ENCODE data around the gene STRN4.
"Not testable (repeated sequence)": the region's sequence is repeated elsewhere in the genome, so short reads cannot be mapped to it uniquely, and the experiment has no call there.

Gene STRN4

DNA sequence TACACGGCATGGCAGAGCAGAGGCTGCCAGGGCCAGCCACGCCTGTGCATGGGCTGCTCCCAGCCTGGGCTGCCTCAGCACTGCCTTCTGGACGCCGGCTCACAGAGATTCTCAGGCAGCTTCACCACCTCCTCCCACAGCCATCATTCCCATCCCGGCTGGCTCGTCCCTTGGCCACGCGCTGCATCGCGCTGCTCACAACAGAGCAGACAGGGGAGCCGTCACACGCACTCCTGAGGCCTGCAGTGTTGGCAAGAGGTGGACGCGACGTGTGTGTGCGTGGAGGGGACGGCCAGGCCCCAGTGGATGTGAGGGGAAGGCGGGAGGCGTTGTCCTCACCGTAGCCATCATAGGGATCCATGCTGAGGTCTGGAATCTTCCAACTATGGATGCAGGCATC is 21.8 kb downstream of the STRN4 start:
- DNase-seq, result no peak

DNA sequence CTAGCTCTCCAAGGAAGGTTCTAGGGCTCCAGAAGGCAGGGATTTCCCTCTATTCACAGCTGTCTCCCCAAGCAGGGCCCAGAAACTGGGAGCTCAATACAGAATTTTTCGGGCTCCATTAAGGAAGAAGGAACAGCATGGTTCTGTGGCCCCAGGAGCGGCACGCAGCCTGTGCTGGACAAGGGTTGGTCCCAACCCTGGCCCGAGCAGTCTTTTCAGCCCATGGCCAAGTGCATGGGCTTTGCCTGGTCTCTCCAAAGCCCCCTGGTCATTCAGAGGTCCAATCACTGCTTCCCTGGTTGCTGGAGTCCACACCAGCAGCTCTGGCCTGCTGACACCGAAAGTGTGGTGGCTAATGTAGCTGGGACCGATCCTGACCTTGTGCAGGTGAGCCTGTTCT is 22.8 kb downstream of the STRN4 start:
- no peak for DNase-seq

DNA sequence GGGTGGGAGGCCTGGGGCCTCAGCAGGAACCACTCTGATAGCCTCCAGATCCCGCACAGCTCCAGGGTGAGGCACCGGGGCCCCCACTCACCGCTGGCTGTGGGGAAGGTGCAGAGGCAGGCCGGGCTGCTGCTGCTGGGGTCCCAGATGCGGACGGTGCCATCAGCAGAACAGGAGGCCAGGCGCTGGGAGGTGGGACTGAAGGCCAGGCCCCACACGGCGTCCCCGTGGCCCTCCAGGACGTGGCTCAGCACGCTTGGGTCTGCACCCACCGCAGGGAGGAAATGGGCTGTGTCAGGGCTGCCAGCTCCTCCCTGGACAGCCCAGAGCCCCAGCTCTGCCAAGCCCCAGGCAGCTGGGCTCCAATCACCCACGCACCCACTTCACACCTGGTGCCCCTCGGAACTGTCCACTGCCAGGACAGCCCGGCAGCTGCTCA is 23.2 kb downstream of the STRN4 start:
- no peak for DNase-seq

DNA sequence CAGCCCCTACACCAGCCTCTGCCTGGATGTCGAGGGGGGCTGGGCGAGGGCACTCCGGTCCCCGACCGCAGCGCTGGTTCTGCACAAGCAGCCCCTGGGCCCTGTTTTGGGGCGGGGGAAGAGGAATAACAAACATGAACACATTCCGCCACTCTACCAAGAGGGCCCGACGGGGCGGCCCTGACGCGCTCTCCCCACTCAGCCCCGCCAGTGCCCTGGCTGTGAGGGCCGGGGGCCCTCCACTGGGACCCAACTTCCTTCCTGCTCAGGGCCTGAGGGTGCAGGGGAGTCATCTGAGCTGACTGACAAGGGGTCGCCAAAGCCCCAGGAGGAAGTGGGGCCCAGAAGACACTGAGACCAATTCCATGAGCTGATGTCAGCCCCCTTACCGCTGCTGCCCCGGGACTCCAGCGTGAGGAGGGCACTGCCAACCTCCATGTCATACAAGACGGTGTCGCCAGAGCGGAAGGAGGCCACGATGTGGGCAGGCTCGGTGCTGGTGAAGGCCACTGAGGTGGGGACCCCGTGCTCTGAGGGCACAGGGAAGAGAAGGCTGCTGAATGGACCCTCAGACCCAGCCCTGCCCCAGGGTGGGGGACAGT is 23.7 kb downstream of the STRN4 start:
- DNase-seq, result no peak

DNA sequence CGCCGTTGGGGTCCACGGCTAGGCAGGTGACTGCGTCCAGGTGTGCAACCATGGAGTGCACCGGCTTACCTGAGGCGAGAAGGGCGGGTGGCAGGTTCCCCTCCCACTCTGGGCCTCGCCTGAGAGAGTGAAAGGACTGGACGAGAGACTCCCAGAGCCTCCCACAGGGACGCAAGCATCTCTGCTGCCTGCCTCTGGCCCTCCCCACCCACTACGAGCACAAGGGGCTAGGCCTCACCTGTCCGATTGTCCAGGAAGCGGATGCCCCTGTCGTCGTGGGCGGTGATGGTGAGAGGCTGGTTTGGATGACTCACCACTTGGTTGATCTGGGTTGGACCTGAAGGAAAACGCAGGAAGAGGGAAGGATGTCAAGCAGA is 24.3 kb downstream of the STRN4 start:
- no peak for DNase-seq

DNA sequence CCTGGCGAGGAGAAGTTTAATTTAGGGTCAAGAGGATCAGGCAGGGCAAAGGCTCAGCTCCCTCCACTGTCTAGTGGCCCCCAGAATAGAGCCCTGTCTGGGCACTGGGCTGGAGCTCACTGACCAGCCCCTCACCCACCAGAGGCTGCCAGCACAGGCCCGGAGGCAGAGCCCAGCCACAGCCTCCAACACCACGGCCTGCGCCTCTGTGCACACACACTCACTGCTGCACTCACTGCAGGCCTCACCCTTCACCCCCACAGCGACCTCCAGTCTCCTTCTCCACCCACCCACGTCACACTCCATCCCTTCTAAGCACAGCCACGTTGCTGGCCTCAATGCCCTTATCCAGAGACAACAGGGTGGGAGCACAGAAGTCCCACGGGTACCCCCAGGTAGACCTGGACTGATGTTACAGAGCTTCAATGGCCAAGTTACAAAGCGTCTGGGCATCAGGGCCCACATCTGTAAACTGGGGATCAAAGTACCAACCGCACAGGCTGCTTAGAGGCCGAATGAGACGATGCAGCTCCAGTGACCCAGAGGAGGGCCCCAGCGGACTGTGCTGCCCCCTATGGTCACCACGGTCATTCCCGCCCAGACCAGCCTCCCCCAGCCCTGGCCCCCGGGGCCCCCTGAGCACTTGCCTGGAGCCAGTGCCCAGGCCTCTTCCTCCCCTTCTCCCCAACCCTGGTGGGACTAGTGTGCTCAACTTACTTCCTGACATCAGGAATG is 24.8 kb downstream of the STRN4 start:
- DNase-seq, result no peak

DNA sequence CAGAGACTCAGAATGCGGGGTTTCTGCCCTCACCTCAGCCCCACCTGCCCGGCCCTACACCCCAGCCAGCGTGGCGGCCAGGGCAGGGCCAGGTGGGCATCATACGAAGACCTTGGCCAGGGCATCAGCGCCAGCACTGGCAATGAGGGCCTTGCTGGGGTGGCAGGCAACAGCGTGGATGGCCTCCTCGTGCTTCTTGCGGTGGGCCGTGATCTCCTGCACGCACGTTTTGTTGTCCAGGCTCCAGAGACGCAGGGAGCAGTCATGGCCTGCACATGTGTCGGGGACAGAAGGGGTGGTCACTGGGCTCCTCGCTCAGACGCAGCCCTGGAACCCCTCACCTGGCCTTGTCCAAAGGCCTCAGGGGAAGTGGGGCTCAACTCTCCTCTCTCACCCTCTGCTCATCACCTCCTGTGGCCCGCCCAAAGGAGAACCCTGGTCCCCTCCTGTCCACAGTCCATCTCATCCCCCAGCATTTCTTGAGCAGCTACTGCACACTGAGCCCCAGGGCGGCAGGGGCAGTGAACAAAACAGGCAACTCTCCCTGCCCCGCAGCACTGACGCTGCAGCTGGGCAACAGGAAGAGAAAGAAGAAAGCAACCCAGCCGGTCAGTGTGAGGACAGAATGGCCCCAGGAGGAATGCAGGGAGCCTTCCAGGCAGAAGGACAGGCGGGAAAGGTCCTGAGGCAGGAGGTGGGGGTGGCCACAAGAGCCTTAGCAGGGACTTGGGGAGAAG is 25.6 kb downstream of the STRN4 start:
- DNase-seq, result no peak

DNA sequence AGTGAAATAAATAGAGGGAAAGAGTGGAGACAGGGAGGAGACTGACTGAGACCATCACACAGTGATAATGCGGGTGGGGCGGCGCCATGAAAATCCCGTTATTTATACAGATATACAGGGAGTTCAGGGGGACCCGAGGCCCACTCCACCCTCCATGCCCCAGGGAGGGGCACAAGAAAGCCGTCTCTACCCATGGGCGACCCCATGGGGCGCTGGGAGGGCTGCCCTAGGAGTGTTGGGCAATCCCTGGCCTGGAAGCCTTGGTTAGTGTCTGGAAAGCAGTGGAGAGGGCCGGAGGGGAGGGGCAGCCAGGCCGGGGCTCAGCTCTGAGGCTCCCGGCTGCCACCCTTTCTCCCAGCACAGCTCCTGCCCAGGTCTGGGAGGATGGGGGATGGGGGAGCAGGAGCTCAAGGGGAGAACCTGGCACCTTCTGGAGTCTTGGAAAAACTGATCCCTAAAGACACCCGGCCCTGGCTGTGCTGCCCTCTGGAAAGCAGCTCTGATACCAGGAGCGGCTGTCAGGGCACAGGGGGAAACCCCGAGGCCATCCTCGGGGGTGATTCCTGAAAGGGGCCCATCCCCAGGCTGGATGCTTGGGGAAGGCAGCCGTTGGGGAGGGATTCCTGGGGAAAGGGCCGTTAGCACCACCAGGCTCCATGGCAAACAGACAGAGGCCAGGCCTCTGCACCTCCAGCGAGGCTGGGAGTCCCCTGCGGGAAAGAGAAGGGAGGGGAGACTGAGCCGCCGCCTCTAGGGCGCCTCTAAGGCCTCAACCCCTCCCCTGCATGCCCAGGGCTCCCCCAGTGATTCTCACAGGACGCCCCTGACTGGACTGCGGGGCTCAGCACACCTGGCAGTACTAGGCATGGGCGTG is 26.4 kb downstream of the STRN4 start:
- no peak for DNase-seq

DNA sequence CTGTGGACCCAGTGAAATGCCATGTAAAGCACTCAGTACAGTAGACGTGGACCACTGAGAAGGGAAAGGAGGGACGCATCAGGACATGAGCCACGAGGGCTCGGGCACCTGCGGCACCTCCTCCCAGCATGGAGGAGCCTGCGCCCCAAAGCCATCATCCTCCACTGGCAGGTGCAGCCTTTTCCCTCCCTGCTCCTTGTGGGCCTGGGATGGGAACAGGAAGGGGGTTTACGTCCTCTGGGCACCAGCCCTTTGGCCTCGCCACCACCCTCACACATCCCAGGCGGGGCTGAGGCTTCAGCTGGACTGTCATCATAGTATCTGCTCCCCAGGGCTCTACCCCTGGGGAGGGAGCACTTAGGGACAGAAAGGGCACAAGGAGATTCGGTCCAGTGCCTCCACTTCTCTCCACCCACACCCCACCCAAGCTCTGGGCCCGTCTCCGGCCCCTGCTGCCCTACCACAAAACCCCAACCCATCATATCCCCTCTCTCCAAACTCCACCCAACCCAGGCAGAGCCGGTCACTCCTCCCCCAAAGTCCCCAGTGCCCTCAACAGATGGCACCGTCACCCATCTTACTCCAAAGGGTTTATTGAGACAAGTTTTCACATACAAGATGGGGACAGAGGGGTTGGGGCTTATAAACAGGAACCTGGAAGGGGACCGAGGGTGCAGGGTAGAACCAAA is 27.2 kb downstream of the STRN4 start:
- DNase-seq, result no peak

DNA sequence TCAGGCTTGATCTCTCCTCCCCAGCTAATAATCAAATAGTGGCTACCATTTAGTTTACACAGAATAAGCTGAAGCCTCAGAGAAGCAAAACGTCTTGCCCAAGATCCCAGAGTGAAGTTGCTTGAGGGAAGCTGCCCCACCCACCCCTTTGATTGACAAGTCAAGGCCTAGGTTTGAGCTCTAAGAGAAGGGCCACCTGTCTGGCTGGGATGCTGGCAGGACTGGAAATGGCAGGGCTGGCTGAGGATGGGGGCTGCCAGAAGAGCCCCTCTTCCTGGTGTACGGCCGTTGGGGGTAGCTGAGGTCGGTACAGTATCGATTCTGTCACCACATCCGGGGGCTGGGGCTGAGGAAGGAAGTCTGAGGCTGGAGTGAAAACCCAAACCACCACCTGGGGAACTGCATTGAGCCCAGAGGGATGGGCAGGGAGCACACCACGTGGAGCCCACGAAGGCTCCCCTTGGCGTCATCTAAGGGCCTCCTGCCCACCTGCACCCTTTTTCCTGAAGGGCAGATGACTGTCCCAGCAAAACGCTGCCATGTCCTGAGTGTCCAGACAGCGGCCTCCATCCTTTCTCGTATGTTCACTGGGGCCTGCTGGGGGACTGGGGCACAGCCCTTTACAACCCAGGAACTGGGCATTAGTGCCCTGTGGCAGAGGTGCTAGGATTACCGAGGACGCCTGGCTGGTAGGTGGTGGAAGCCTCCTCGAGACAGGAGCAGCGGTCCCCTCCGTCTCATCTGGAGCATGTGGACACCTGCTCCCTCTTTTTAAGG is 27.9 kb downstream of the STRN4 start:
- no peak for DNase-seq

DNA sequence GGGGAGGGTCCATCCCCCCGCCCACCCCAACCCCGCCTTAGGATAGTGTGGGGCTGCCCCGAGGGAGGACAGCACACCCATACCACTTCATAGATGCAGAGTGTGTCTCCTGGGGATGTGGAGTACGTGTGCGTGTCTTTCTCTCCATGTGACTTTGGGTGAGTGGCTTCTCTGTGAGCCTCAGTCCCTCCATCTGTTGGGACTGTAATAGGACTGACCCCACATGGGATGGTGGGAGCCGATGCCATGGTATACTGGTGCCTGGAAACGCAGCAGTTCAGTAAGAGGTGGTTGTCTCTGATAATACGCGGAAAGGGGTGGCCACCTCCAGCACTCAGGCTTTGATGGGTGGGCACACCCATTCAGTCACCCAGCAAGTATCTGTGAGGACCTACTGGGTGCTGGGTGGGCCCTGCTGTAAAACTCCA is 28.5 kb downstream of the STRN4 start:
- no peak for DNase-seq

DNA sequence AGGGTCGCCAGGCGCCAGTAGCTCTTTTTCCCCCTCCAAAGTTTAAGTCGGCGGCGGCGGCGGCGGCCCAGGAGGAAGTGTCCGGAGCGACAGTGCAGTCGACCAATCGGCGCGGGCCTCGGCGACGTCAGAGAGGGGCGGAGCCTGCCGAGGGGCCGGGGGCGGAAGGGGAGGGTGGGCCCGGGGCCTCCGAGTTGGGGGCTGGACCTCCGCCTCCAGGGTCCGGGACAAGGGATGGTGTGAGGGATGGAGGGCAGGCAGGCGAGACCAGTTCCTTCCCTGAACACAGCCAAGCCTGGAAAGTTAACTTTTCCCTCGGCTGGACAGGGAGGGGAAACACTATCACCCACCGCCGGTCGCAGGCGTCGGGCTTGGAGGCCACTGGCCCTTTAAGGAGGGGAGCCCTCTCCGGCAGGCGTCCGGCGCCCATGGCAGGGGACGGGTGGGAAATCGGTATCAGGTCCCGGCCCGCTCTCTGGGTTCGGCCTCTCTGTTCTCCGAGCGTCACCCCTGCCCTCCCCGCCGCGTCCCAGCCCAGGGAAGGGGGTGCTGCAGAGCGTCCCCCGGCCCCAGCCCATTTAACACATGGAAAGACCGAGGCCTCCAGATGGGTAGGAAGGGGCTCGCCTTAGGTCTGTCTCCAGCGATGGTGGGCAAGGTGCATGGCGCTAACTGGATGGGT is 29.1 kb downstream of the STRN4 start, which contains the start of gene PRKD2:
PRKD2 (minus strand) TSS at position 81 of the 682 bp plus-strand sequence. CDS start 744 bp downstream, outside the sequence.
- DNase-seq, result peak; percentile 58

DNA sequence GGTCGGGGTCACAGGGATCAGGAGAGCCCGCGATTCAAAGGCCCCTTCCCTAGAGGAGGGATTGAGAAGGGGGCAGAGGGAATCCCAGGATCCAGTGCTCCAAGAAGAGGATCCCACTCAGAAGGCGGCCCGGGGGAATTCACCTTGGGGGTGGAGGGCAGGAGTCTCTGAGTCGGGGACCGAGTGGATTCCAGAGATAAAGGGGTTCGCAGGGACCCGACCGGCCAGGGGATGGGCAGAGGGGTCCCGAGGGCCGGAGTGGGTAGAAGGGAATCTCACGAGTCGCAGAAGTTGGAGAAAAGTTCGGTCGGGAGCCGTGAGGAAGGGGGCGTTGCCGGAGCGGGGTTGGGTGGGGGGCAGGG is 29.6 kb downstream of the STRN4 start:
- DNase-seq, result no peak

DNA sequence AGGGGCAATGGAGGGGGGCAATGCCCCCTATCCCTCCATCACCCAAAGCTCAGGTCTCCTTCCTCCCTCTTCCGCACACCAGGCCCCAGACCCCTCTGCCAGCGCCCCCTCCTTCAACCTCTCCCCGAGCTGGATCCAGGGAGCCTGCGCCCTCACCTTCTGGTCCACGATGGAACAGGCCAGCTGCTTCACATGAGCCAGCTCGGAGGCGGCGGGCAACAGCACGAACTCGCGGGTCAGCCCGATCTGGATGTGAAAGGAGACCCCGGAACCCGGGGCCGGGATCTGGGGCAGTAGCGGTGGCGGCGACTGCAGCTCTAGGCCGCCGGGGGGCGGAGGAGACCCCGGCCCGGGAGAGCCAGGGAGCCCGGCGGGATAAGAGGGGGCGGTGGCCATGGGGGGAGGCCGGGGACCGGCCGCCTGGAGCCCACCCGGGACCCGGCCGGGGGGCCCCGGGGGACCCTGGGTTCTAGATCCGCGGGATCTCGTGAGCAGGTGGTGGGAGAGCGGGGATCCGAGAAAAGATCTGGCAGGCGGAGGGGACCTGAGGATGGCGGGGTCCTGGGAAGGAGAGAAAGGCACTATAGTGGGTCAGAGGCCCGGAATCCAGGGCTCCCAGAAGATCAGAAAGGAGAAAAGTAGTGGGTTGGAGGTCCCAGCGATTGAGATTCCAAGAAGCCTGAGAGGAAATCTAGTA is 30.1 kb downstream of the STRN4 start:
- no peak for DNase-seq

DNA sequence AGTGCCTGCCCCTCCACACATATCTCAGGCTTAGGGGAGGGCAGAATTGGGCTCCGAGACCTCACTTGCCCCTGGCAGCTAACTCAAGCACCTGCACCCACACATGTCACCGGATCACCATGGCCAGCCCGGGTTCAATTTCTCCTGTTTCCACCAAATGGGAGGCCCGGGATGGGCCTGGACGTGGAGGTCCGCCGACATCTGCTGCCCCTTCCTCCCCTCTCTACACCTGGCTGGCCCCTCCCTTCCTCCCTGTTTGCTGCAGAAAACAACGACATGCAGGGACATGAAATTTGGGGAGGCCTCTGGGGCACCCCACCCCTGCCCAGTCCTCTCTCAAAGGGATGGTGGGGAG is 30.7 kb downstream of the STRN4 start:
- DNase-seq, result no peak

DNA sequence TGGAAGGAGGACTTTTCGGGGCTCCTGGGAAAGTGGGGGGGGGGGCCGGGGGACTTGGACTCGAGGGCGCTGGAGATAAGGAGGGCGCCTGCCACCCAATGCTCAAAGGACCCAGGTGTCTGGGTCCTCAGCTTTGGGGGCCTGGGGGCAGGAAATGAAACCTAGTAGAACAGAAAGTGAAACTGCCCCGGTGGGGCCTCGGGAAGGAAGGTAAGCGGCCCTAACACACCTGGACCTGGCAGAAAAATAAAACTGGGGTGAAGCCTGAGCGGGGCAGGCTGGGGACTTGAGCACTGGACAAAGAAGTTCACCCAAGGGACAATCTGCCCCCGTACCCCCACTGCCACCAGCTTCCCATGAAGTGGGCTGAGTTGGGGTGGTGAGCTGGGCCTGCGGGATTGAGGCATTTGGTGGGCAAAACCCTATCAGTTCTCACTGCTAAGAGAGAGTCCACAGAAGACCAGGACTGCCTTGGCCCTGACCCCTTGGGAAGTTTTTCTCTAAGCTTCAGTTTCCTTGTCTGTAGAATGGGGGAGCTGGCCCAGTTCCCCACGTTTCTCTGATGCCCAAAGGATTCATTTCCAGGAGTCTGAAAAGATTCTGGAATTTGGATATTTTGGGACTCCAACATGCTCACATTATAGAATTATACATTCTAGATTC is 31.7 kb downstream of the STRN4 start:
- DNase-seq, result no peak

DNA sequence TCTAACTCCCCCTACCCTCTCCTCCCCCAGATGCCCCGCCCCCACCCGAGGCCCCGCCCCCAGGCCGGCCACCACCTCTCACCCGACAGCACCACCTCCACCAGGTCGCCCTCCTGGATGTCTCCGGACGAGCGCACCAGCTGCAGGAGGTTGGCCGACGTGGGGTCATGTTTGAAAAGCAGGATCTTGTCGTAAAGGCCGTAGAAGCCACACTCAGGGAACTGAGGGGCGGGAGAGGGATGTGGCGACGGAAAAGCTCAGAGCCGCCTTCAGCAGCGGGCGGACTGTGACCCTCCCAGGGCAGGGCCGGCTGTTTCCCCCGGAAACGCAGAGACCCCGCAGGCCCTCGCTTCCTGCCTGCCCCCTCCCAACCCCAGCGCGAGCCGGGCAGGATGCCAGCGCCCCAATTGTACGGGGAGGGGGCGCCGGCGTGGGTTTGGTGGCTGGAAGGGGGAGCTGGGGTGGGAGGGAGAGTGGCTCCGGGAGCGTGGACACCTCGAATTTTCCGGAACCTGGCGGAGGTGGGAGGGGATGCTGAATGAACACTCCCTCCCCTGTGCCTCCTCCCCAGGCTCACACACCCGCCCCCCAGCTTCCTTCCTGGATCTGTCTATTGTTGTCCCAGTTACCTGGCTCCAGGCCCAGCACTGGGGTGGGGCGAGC is 32.3 kb downstream of the STRN4 start:
- peak; percentile 80 for DNase-seq

DNA sequence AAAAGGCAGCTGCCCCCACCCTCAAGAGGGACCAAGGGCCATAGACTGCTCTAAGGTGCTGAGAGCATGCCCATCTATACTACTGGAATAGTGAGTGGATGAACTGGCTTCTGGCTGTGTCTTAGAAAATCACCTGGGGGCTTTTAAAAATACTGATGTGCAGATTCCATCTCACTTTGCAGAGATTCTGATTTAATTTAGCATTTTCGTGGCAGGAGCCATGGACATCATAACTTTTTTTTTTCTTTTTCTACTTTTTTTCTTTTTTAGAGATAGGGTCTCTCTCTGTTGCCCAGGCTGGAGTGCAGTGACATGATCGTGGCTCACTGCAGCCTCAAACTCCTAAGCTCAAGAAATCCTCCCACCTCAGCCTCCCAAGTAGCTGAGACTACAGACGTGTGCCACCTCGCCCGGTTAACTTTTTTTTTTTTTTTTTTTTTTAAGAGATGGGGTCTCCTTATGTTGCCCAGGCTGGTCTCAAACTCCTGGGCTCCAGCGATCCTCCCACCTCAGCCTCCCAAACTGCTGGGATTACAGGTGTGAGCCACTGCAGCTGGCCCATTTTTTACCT is 33.4 kb downstream of the STRN4 start:
- not testable (repeated sequence) for DNase-seq

DNA sequence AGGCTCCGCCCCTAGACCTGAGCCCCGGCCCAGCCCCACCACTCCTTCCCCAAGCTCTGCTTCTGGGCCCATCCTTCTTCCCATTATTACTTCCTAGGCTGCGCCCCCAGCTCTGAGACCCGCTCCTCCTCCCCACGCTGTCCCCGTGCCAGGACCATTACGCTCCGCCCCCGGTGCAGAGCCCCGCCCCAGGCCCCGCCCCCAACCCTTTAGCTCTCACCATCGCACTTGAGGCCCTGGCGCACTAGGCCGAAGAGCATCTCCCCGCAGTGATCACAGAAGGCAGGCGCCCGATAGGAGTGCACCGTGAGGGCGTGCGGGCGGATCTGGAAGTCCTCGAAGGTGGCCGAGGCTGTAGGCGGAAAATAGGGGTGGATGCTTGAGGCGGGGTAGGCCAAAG is 35.6 kb downstream of the STRN4 start:
- no peak for DNase-seq
